Hematopoietic multipotent progenitor cell treated with erythropoietin and hydrocortisone succinate and interleukin-3 and kit ligand, for 15 days (in vitro differentiated cells): ENCODE data around the gene FAM162B.
"Not testable (repeated sequence)": the region's sequence is repeated elsewhere in the genome, so short reads cannot be mapped to it uniquely, and the experiment has no call there.

Experiments
- DNase-seq: peaks from one replicate; pipeline ENCODE4 v3.0.0-alpha.2; 2015; ENCODE audit warnings: low spot score

FAM162B gene

DNA sequence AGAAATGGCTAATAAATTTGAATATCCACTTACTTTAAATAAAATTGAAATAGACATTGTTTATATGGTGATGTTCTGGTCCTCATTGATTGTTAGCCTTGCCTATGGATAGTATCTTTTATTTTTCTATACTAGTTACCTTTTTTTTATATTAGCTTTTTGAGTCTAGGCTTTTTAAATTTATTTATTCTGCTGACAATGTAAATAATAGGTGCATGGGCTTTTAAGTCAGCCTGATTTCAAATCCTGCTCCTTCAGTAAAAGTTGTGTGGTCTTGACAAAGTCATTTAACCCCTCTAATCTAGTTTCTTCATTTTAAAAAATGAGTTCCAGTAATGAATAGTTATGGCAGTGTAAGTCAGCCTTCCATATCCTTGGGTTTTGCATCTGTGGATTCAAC lies 38.6 kb downstream of the FAM162B start:
- DNase-seq = no peak

DNA sequence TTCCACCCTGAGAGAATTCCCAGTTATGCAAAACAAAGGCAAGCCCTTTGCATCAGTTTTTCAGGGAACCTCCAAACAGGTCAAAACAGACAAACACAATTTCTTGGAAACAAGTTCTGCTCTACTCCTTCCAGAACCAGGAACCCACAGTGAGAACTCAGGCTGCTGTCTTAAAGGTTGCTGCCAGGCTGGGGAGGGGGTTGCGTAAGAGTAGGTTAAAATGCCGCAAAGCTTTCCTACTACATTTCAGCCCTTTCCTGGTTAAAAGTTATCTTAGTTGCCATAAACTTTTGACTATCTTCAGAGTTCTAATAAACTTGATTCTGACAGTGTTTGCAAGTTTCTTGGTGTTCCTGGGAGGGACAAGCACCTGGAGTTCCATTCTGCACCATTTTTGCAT lies 50.8 kb downstream of the FAM162B start:
- no peak for DNase-seq

- DNase-seq = no peak
These were observed 51.2 kb downstream of the FAM162B start for GRCh38 chr6:116714296-116714695.

GRCh38 chr6:116705917-116706316 lies 59.6 kb downstream of the FAM162B start:
- no peak for DNase-seq

- not testable (repeated sequence) for DNase-seq
These were observed 61.6 kb downstream of the FAM162B start for GRCh38 chr6:116703888-116704287.
